IPS-NIHi7 (cell line): Measurements from ENCODE around the gene GAREM1.

ENCODE experiments used
- DNase-seq: peaks from one replicate; pipeline ENCODE4 v3.0.0; 2012; ENCODE audit warnings: mixed read lengths; ENCODE audit errors: extremely low spot score

Gene GAREM1

DNA sequence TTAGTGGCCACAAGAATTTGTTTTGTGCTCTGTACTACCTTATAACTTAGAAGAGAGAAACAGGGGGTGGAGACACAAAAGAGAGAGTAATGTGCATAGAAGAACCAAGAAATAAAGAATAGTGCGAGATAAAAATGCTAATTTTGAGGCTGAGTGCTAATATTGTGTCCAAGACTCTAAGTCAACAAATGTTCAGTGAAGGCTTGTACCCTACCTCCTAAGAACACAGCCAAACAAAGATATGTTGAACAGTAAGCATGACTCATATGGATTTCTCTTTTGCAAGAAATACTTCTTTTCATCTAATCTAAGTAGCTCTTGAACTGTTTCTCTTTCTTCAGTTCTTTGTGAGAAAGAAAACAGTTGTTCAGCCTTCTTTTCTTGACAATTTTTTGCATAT is 45.2 kb downstream of the GAREM1 start:
- no peak for DNase-seq

DNA sequence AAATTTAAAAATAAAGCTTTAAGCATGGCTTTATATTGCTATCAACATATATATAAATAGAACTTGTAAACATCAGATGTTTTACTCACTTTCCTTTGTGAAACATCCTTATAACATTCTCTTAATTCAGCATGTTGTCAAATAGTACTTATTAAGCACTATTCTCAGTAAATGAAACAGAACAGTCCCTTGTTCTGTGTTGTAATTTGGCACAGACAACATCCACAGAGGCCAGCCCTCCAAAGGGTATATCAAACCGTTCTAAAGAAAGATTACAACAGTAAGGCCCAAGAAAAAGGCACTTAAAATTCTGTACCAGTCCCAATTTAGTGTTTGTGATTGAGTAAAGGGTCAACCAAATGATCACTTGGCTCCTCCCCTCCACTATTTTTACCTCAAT is 46.0 kb downstream of the GAREM1 start:
- DNase-seq: no peak

DNA sequence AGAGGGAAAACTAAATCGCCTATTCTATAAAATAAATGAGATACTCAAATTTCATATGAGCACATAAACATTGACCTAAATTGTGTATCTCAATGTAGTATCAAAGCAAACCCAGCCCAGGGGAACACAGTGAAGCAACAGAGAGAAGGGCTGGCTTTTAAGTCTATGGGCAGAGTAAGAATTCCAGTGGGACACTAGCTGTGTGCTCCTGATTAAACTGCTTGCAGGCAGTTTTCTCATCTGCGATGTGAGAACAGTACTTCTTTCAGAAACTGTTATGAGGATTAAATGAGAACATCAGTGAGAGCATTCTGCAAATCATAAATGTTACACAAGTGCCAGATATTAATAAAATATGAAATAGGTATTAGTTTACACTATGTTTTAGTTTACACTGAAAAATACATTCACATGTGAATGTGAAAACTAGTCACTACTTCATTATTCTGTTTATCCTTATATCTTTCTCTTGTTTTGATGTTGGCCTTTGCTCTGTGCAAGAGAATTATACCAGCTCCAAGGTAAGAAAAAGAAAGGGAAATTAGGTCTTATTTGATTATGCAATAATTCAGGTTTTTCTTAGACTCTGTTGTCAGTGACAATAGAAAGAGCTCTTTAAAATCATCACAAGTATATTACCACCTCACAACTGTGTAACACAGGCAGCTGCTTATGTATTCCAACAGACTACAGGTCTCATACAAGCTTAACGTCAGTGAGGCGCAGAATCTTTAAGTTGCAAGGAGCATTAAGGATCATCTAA is 47.5 kb downstream of the GAREM1 start:
- DNase-seq: no peak

DNA sequence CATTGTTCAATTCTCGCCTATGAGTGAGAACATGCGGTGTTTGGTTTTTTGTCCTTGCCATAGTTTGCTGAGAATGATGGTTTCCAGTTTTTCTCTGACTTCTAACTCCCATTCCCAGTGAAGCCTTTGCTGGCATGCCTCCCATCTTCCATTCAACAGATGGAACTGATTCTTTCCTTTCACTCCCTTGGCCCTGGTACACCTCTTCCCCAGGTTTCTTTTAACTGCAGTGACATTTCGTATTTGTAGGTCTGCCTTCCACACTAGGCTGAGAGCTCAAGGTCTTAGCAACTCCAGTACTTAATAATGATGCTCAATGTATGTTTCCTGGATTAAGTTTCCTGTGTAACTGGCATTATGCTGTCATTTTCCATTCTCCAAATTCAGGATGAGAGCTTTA is 48.5 kb downstream of the GAREM1 start:
- no peak for DNase-seq

DNA sequence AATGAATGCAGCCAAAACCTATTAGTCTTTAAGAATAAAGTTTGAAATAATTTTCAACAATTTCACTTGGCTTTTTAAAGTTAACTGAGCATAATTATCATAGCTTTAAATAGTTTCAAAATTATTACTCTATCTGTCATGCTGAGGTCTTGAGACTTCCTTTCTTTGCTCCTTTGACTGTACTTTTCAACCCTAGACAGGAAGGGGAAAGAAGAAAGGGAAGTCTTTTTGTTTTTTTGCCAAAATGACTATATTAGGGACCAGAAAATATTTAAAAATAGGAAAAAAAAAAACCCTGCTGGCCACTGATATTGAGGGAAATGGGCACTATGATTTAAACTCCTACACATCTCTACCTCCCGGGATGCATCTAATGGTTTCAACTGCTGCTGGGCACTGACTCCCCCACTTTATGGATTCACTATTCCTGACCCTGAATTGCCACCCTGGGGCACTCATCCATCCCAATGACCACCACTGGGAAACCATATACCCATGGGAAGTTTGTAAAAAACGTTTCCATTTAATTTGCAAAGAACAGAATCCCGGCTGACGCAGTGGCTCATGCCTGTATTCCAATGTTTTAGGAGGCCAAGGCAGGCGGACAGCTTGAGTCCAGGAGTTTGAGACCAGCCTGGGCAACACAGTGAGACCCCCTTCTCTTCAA is 50.5 kb downstream of the GAREM1 start:
- DNase-seq: no peak

DNA sequence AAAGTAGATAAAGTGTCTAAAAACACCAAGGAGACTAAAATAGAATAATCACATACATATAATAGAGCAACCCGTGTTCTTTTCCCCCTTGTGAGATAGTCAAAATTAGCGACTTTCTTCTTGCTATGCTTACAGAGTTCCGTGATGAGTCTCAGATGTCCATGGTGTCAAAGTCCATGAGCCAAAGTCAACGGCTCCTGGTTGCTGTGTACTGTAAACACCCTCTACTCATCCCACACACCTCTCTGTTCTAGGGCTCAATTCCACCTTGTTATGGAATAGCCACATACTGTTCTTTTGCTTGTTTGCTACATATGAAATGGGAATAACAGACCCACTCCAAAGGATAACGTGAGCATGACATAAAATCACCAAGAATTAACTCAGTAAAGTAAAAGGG is 52.5 kb downstream of the GAREM1 start:
- no peak for DNase-seq

DNA sequence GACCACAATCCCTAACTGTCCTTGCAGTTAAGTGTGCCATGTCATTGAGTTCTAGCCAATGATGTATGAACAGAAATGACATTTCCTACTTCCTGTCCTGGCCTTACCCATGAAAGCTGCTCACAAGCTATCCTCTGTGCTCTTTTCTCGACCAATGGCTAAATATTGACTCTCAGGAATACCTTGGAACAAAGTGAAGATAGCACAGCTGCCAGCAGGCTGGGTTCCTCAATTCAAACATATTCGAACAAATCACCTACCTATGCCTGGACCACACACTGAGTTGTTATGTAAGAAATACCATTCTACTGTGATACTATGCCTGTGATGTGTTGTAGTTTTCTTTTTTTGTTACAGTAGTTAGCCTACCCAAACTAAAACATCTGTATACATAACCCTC is 65.1 kb downstream of the GAREM1 start:
- DNase-seq: no peak

DNA sequence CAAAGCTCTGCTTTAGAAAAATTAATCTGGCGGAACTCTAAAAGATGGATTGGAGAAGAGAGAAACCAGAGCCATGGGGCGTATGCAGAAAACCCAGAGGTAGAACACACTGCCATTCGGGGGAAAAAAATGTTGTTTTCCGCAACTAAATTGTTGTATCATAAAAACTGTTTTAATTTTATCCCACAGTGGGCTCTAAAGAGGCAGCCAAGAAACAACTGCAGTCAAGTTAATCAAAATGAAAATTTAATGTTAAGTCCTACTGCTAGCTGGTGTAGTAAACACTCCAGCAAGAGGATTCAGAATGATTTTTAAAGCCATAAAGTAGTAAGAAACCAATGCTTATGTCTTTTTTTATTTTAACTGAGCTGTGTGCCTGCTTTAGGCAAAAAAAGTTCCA is 69.1 kb downstream of the GAREM1 start:
- DNase-seq: no peak

DNA sequence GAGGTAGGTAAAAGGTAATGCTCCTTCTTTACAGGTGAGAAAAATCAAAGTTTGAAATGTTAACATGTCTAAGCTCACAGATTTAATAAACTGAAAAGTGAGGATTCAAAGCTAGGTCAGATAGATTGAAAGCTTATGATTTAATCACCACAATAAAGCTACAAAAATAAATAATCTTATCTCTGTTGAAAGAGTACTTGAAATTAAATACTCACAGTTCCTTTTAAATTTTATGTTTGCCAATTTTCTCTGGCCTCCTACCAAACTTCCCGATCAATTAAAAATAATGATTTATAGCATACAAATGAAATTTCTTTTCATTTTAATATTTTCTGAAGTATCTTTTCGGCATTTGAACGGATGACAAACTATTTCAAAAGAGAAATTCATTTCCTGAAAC is 77.3 kb downstream of the GAREM1 start:
- no peak for DNase-seq

DNA sequence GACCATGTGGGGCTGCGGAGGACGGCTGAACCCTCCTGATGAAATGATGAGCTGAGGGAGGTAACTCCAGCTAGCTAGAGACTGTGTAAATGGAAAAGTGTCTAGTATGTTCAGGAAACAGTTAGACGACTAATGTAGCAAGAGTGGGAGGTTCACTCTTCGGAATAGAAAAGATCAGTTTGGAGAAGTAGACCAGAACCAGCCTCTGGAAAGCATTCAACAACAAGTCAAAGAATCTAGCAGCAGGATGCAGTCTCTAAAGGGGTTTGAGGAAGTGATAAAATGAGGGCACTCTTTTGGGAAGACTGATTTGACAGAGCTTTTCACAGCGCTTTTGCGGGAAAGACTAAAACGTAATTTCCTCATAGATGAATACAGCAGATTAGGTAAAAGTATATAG is 79.6 kb downstream of the GAREM1 start:
- DNase-seq: no peak

DNA sequence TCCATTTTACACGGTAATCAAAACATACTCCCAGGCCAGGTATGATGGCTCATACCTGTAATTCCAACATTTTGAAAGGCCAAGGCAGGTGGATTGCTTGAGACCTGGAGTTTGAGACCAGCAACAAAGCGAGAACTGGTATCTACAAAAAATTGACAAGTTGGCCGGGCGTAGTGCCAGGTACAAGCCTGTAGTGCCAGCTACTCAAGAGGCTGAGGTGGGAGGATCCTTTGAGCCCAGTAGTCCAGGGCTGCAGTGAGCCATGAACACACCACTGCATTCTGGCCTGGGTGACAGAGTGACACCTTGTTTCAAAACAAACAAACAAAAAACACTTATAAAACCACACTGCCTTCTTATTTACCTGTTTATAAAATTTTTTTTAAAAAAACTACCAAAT is 80.8 kb downstream of the GAREM1 start:
- DNase-seq: no peak

DNA sequence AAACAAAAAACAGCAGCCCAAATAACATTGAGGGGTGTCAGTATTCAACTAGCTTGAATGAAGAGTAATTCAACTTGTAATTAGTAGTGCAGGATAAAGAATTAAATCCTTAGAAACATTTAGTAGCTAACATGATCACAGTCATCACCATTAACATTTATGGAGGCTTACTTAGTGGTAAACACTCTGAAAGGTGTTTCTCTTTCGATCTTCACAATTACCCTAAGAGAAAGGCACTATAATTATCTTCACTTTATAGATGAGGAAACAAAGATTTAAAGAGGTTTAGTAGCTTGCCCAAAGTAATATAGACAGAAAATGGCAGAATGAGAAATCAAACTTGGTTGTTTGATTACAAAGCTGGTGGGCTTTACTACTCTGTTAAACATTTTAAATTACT is 81.5 kb downstream of the GAREM1 start:
- no peak for DNase-seq

DNA sequence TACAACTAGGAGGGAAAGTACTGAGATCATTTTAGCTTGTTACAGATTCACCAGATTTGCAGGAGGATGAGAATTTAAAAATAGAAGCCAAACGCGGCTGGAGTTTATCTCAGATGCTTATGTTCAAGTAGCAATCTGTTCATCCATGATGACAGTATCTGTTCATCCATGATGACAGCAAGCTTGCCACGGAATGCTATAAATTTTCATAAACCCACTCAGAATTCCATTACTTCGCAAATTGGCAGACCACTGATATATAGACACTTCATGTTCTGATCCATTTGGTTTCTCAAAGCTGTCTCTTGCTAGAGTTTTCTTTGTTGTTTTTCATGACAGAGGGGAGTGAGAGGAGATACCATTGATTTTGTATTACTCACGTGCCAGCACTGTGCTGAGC is 84.2 kb downstream of the GAREM1 start:
- no peak for DNase-seq

DNA sequence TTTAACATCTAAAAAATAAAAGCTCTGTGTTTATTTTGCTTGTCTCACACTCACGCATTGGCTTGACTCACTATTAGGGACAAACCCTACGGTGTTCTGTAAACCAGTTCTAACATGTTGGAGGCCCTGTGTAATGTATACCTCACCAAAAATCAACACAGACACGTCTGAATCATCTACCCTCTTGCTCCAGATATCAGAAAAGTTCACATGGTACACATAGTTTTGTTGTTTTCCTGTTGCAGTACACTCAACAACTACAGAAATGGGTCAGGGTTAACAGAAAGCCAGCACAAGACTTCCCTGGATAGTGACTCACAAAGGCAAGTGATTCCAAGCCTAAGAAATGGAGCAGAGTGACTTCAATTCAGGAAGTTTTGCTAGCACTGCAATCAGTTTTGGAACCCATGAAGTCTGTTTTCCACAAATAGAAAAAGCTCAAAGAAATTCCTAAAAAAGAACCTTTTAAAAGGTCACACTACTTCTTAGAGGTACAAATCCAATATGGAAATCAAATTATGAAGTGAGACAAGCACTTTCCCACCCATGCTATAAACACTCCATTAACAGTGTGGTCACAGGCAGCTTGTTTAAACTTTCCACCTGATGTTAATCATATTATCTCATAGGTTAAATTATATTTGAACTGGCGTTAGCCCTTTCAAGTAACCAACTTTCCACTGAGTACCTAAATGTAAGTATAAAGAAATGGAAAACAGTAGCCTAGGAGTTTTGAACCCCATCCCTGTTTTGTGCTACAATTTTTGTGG is 87.4 kb downstream of the GAREM1 start:
- DNase-seq: no peak

DNA sequence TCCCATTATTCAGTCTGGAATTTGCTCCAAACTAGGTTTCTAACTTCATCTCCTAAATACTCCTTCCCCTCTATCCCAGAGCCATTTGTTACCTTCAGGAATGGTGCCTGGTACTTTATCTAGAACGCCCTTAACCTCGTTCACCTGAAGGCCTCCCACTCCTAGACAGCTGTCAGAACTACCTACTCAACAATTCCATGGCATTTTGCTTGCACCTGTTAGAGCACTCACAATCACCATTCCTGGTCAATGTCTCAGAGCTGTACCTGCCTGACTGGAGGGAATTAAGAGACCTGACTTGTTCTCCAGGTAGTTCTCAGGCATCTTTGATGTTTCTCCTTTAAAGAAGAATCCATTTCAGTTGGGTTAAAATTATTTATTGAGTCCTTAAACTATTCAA is 88.9 kb downstream of the GAREM1 start:
- DNase-seq: no peak

DNA sequence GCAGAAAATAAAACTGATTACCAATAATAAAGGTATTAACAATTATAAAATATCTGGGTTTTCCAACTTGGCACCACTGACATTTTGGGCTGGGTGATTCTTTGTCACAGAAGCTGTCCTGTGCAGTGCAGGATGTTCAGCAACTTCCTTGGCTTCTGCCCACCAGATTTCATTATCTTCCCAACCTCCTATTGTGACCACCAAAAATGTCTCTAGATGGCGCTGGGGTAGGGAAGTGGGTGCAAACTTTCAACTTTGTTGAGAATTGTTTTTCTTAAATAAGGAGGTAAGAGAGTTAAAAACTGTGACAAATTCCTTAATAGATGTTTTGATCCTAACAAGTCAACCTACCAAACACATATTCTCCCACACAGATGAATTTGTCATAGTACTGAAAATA is 90.1 kb downstream of the GAREM1 start:
- no peak for DNase-seq

DNA sequence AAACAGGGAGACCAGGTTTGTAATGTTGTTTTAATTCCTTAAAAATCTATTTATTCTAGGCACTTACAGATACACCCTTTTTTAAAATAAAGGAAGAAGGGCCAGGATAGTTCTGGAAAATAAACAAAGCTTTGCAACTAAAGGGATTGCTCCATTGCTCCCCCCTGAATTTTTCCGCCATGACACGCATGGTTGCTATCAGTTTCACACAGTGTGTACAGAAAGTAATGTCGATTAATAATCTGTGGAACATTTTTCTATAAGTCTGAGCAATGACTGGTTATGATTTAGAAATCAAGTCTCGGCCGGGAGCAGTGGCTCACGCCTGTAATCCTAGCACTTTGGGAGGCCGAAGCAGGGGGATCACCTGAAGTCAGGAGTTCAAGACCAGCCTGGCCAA is 90.8 kb downstream of the GAREM1 start:
- DNase-seq: no peak

DNA sequence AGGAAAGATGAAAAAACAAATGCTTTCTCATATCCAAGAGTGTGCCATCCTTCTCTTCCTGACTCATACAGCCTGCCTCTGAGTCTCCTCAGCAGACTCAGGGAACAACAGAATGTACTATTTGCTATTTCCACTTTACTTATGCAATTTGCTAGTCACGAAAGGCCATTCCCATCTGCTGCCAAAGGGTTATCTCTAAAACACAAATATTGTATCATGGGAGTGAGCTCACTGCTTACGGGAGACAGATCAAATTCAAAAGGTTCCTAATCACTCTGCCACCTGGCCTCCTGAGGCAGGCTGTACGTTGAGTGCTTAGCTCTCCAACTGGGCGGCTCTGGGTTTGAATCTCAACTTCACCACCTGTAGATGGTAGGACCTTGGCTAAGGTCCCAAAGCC is 92.0 kb downstream of the GAREM1 start:
- DNase-seq: no peak

DNA sequence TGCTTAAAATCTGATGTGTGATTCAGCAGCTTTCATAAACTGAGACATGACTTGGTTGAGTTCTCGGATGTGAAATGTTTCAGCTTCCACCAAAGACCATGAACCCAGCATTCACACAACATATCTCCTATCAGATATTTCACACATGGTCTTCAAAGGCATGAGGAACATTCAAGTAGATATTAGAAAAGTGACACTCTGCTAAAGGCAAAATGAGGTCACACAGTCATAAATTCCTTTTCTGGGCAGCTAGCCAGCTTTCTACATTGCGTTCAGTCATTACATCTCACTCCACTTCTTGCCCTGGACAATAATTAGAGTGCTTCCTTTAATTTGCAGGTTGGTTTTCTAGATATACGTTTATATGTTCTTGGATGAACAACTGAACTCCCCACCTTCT is 96.7 kb downstream of the GAREM1 start:
- no peak for DNase-seq

DNA sequence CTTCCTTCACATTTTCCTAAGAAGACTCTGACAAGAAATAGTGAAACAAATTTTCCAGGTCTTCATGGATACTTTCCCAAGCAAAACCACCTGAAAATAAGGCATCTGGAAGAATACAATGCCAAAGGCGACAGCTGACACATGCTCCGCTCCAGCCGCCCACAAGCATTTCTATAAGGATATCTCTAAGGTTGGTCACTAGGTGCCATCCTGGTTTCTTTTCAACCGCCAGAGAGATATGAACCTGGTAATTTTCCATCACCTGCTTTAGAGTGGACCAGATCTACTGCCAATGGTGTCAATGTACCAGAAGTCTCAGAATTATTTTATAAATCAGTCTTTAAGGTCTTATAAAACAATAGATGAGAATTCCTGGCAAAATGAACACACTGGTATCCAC is 97.2 kb downstream of the GAREM1 start:
- no peak for DNase-seq

DNA sequence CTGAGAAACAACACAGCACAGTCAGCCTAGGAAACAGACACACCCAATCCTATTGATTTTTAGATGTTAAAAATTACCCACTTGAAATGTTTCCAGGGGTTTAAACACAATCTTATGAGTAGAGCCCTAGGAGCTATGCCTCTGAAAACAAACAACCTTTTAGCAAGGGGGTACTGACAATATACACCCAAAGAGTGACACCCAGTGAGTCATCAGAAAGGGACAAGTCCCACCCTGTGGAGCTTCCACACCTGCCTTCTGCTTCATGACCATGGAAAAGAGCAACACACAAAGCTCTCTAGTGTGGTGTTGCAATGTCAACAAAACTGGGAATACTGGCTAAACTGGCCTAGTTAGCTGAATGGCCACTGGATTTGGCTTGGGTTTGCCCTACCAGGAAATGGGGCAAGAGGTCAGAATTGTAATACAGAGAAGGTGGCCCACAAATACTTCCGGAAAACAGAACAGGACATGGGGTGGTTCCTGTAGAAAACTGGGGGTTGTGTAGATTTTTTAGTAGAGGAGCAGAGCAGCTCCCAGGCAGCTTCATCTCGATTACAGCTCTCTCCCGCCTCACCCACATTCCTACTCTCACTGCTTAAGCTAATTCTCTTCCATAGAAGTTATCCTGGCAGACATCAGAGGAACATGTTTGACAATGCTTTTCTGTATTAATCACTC is 98.2 kb downstream of the GAREM1 start:
- no peak for DNase-seq

DNA sequence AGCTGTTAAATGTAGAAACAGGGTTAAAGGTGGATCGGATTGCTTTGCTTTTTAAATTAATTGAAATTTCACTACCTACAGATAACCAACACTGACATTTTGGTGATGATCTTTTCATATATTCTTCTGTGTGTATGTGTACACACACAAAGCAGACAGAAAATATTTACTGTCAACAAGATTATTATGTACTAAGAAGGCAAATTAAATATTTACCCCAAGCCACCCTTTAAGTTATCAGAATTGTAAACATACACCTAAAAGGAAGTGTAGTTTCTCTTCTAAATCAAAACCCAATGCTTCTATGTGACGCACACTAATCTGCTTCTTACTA is 98.7 kb downstream of the GAREM1 start:
- DNase-seq: no peak

DNA sequence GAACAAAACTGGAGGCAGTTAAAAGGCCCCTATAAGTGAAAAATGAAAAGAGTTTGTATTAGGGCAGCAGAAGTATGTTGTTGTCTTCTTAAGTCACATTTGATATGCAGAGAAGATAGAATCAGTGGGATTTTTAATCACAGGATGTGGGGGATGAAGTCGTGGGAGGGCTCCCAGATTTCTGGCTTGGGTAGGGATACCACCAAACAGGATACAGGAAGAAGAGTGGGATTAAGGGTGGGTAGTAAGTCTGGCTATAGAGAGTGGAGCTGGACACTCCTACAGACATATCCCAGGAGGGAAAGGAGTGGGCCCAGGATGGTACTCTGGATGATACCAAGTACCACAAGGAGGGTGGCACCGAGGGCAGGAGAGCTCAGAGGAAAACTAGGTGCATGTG is 99.3 kb downstream of the GAREM1 start:
- DNase-seq: no peak
